MM.1S (cell line): Measurements from ENCODE around the gene CDC25A.
"Not testable (repeated sequence)": the region's sequence is repeated elsewhere in the genome, so short reads cannot be mapped to it uniquely, and the experiment has no call there.

Experiments
- DNase-seq: peaks from one replicate; pipeline ENCODE4 v3.0.0-alpha.2; 2015
- H2AFZ ChIP-seq: fragments of 300-600 bp; sonication (generic); 2 replicates; pipeline ENCODE4 v1.6.0; 2016; ENCODE audit warnings: antibody characterized with exemption, low read length
- H3F3A ChIP-seq: fragments of 300-600 bp; sonication (generic); 2 replicates; pipeline ENCODE4 v1.6.1; 2016; ENCODE audit warnings: mild to moderate bottlenecking, antibody characterized with exemption, low read length, moderate library complexity, mixed read lengths; ENCODE audit not compliant: insufficient read depth
- H3K27ac ChIP-seq: fragments of 300-600 bp; sonication (generic); 2 replicates; pipeline ENCODE4 v1.5.1; 2016; ENCODE audit warnings: mild to moderate bottlenecking, low read length
- H3K27me3 ChIP-seq: fragments of 300-600 bp; sonication (generic); replicated peaks from 2 replicates; pipeline ENCODE4 v1.6.0; 2016; ENCODE audit warnings: low read length; ENCODE audit not compliant: insufficient read depth
- H3K36me3 ChIP-seq: fragments of 300-600 bp; sonication (generic); replicated peaks from 2 replicates; pipeline ENCODE4 v1.6.1; 2016; ENCODE audit warnings: mild to moderate bottlenecking, low read length, mixed read lengths; ENCODE audit not compliant: insufficient read depth
- H3K4me1 ChIP-seq: fragments of 300-600 bp; sonication (generic); 2 replicates; pipeline ENCODE4 v1.6.1; 2016; ENCODE audit warnings: low read length, mixed read lengths
- H3K4me2 ChIP-seq: fragments of 300-600 bp; sonication (generic); 2 replicates; pipeline ENCODE4 v1.6.0; 2016; ENCODE audit warnings: low read depth, low read length
- H3K4me3 ChIP-seq: fragments of 300-600 bp; sonication (generic); 2 replicates; pipeline ENCODE4 v1.5.1; 2016; ENCODE audit warnings: low read length, mixed read lengths
- H3K79me2 ChIP-seq: fragments of 300-600 bp; sonication (generic); 2 replicates; pipeline ENCODE4 v1.6.1; 2016; ENCODE audit warnings: mixed run types, low read length, mixed read lengths
- H3K9ac ChIP-seq: fragments of 300-600 bp; sonication (generic); 2 replicates; pipeline ENCODE4 v1.6.1; 2016; ENCODE audit warnings: low read length, mixed read lengths
- H3K9me2 ChIP-seq: fragments of 300-600 bp; sonication (generic); replicated peaks from 2 replicates; pipeline ENCODE4 v1.6.1; 2016; ENCODE audit warnings: mild to moderate bottlenecking, low read length, mixed read lengths; ENCODE audit not compliant: insufficient read depth
- H3K9me3 ChIP-seq: fragments of 300-600 bp; sonication (generic); replicated peaks from 2 replicates; pipeline ENCODE4 v1.6.1; 2016; ENCODE audit warnings: mild to moderate bottlenecking, low read length, mixed read lengths; ENCODE audit not compliant: insufficient read depth
- H4K20me1 ChIP-seq: fragments of 300-600 bp; sonication (generic); 2 replicates; pipeline ENCODE4 v1.6.1; 2016; ENCODE audit warnings: mild to moderate bottlenecking, low read length, moderate library complexity, mixed read lengths; ENCODE audit not compliant: insufficient read depth
- CTCF ChIP-seq: fragments of 300-600 bp; sonication (generic); IDR thresholded peaks from 2 replicates; pipeline ENCODE4 v1.5.1; 2016; ENCODE audit warnings: antibody characterized with exemption, low read length, mixed read lengths
- EZH2 ChIP-seq: fragments of 300-600 bp; sonication (generic); optimal IDR thresholded peaks from 2 replicates; pipeline ENCODE3; 2017; ENCODE audit warnings: low read depth, mild to moderate bottlenecking, antibody characterized with exemption, low read length, mixed read lengths
- EZH2phosphoT487 ChIP-seq: fragments of 300-600 bp; sonication (generic); IDR thresholded peaks from 2 replicates; pipeline ENCODE4 v1.6.1; 2018; ENCODE audit warnings: antibody characterized with exemption, low read length

Gene CDC25A

GRCh38 chr3:48119505-48120193 is 68.6 kb downstream of the CDC25A start:
- H3K9me3 ChIP-seq: no peaks in the 10 kb centered on the region
- no peaks in the 10 kb centered on the region for H3K27me3 ChIP-seq
- H3K4me1 ChIP-seq: no peaks in the 10 kb centered on the region
- no peaks in the 10 kb centered on the region for H3F3A ChIP-seq
- no peak overlapping the region for H3K4me3 ChIP-seq
- no peak overlapping the region for H2AFZ ChIP-seq
- no peak overlapping the region for H3K4me2 ChIP-seq
- no peak for DNase-seq
- H3K9ac ChIP-seq: no peak overlapping the region
- no peak overlapping the region for H3K27ac ChIP-seq
- TF ChIP-seq EZH2: no peak
- H4K20me1 ChIP-seq: no peaks in the 10 kb centered on the region
- no peaks in the 10 kb centered on the region for H3K36me3 ChIP-seq
- no peaks in the 10 kb centered on the region for H3K9me2 ChIP-seq
- H3K79me2 ChIP-seq: no peaks in the 10 kb centered on the region

- no peak for TF ChIP-seq EZH2phosphoT487
- no peak for TF ChIP-seq CTCF
- TF ChIP-seq EZH2: no peak
- no peaks in the 10 kb centered on the region for H3K9me3 ChIP-seq
- H3K36me3 ChIP-seq: no peaks in the 10 kb centered on the region
- H3K4me2 ChIP-seq: no peak overlapping the region
- H3K9ac ChIP-seq: no peak overlapping the region
- H3K79me2 ChIP-seq: no peaks in the 10 kb centered on the region
- H3K27ac ChIP-seq: no peak overlapping the region
- DNase-seq: no peak
- H3F3A ChIP-seq: no peaks in the 10 kb centered on the region
- H3K4me3 ChIP-seq: no peak overlapping the region
- no peak overlapping the region for H2AFZ ChIP-seq
- no peaks in the 10 kb centered on the region for H3K4me1 ChIP-seq
- no peaks in the 10 kb centered on the region for H3K27me3 ChIP-seq
- H3K9me2 ChIP-seq: no peaks in the 10 kb centered on the region
- H4K20me1 ChIP-seq: no peaks in the 10 kb centered on the region
Measured at GRCh38 chr3:48118928-48119327, 69.3 kb downstream of the CDC25A start.

GRCh38 chr3:48118322-48118721 is 69.9 kb downstream of the CDC25A start:
- H3K27me3 ChIP-seq: no peaks in the 10 kb centered on the region
- no peak overlapping the region for H2AFZ ChIP-seq
- H3K9ac ChIP-seq: no peak overlapping the region
- H3K79me2 ChIP-seq: no peaks in the 10 kb centered on the region
- H3K9me3 ChIP-seq: no peaks in the 10 kb centered on the region
- H3K4me1 ChIP-seq: no peaks in the 10 kb centered on the region; the same call in 1 of the 2 replicates
- H3K4me3 ChIP-seq: no peak overlapping the region
- H3K9me2 ChIP-seq: no peaks in the 10 kb centered on the region
- no peaks in the 10 kb centered on the region for H3F3A ChIP-seq
- TF ChIP-seq EZH2 (no peak), CTCF (no peak), EZH2phosphoT487 (no peak)
- DNase-seq: no peak
- no peak overlapping the region for H3K4me2 ChIP-seq
- no peaks in the 10 kb centered on the region for H4K20me1 ChIP-seq
- H3K36me3 ChIP-seq: no peaks in the 10 kb centered on the region
- no peak overlapping the region for H3K27ac ChIP-seq

- DNase-seq: no peak
- Histone ChIP-seq H3F3A (peaks cover 13% of the 10 kb centered on the region; the same call in 1 of the 2 replicates), H3K9me2 (no peaks in the 10 kb centered on the region), H4K20me1 (0 out of 2 replicates have a peak, but pooled peaks cover 4% of the 10 kb centered on the region), H3K27me3 (no peaks in the 10 kb centered on the region), H3K4me2 (peak overlapping the region; percentile 78), H3K27ac (peak overlapping the region; percentile 13; the same call in 1 of the 2 replicates), H3K79me2 (no peaks in the 10 kb centered on the region), H3K9ac (no peak overlapping the region), H3K4me1 (peaks cover 12% of the 10 kb centered on the region), H3K36me3 (no peaks in the 10 kb centered on the region), H3K9me3 (no peaks in the 10 kb centered on the region), H3K4me3 (peak overlapping the region; percentile 22; the same call in 1 of the 2 replicates), H2AFZ (no peak overlapping the region)
- TF ChIP-seq EZH2phosphoT487 (no peak), CTCF (no peak)
Measured at GRCh38 chr3:48112813-48113212, 75.4 kb downstream of the CDC25A start.

GRCh38 chr3:48112108-48112791 is 76.0 kb downstream of the CDC25A start:
- H3K9me3 ChIP-seq, H3K27me3 ChIP-seq, H3K36me3 ChIP-seq, H3K9ac ChIP-seq, H3K9me2 ChIP-seq, H3K79me2 ChIP-seq, H2AFZ ChIP-seq, H4K20me1 ChIP-seq: not testable (repeated sequence)
- peak; percentile 95 for DNase-seq
- peaks cover 13% of the 10 kb centered on the region; the same call in 1 of the 2 replicates for H3F3A ChIP-seq
- H3K4me1 ChIP-seq: peaks cover 15% of the 10 kb centered on the region
- H3K4me3 ChIP-seq: 0 out of 2 replicates have a peak overlapping the region, but pooled peaks have one; percentile 22
- peak overlapping the region; percentile 78; the same call in 1 of the 2 replicates for H3K4me2 ChIP-seq
- peak overlapping the region; percentile 13; the same call in 1 of the 2 replicates for H3K27ac ChIP-seq
